SJSA1 (cell line): Measurements from ENCODE around the gene WNT8A. TPM values are rescaled to one million over a fixed set of nuclear protein-coding genes. Genes with fewer than 3 reads are reported as not detected.
A peak's percentile ranks its signal among the peaks of the same experiment; 100 is the strongest.

Experiments
- DNase-seq, 2 experiments: peaks; one replicate each; pipeline ENCODE4 v3.0.0-alpha.2; 2015 to 2020; ENCODE audit warnings: low spot score in 2 of 2, low read depth in 1 of 2
- H3K27ac ChIP-seq: fragments of 250-450 bp; sonication (Bioruptor Pico); 2 replicates; pipeline ENCODE4 v1.5.1; 2020; ENCODE audit warnings: mild to moderate bottlenecking, moderate library complexity
- H3K27me3 ChIP-seq: fragments of 250-450 bp; sonication (Bioruptor Pico); replicated peaks from 2 replicates; pipeline ENCODE4 v1.5.1; 2020; ENCODE audit warnings: mild to moderate bottlenecking, moderate library complexity
- H3K36me3 ChIP-seq: fragments of 250-450 bp; sonication (Bioruptor Pico); 2 replicates; pipeline ENCODE4 v1.5.1; 2020; ENCODE audit warnings: mild to moderate bottlenecking
- H3K4me1 ChIP-seq: fragments of 250-450 bp; sonication (Bioruptor Pico); replicated peaks from 2 replicates; pipeline ENCODE4 v1.6.1; 2021; ENCODE audit warnings: mild to moderate bottlenecking
- H3K4me3 ChIP-seq: fragments of 250-450 bp; sonication (Bioruptor Pico); 2 replicates; pipeline ENCODE4 v1.5.1; 2020; ENCODE audit warnings: mild to moderate bottlenecking
- H3K9me3 ChIP-seq: fragments of 250-450 bp; sonication (Bioruptor Pico); replicated peaks from 2 replicates; pipeline ENCODE4 v1.5.1; 2020; ENCODE audit warnings: mild to moderate bottlenecking
- total RNA-seq: library from RNA; depleted of rRNA; stranded (reverse); fragments of >200 nt; shearing (Covaris generic); gene quantifications from 2 replicates; pipeline ENCODE4 v1.2.3, GENCODE V29; 2014

Gene WNT8A
- total RNA-seq, 1 experiment from 2014 or later: not detected

- H3K36me3 ChIP-seq: peaks cover 3% of the 10 kb centered on the region; the same call in 1 of the 2 replicates
- no peak for DNase-seq
- H3K9me3 ChIP-seq: no peaks in the 10 kb centered on the region; the same call in 1 of the 2 replicates
- peaks cover 38% of the 10 kb centered on the region for H3K27me3 ChIP-seq
- no peaks in the 10 kb centered on the region for H3K4me1 ChIP-seq
- H3K27ac ChIP-seq: no peak overlapping the region
- no peak overlapping the region for H3K4me3 ChIP-seq
Measured at GRCh38 chr5:138096997-138097828, 13.4 kb downstream of the WNT8A start.

DNA sequence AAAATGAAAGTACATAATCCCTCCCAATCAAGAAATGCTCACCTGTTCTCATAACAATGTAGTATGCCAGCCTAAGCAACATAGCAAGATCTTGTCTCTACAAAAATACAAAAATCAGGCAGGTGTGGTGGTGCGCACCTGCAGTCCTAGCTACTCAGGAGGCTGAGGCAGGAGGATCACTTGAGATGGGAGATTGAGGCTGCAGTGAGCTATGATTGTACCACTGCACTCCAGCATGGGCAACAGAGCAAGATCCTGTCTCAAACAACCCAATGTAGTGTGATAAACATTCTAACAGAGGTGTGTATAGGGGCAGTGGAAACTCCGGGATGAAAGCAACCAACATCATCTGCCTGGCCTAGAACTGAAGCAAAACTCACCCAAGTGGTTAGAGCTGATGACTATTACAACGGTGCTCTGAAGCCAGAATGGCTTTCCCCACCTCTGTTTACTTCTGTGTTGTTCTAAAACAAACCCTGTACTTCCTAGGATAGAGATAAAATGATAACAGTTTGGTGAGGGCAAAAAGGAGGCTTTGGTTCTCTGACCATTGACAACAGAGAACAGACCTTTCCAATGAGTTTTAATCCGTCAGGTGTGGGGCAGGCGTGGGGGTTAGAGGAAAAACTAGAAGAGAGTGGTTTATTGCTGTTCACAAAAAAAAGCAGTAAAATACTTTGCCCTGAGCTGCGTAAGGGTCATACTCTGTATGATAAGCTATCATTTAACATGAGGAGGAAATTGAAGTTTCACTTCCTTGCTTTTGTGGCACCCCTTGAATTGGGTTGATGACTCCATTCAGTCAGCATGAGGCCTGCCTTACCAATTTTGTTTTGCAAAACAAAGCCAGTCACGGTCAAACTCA lies 18.9 kb downstream of the WNT8A start:
- H3K27me3 ChIP-seq: peaks cover 30% of the 10 kb centered on the region

DNA sequence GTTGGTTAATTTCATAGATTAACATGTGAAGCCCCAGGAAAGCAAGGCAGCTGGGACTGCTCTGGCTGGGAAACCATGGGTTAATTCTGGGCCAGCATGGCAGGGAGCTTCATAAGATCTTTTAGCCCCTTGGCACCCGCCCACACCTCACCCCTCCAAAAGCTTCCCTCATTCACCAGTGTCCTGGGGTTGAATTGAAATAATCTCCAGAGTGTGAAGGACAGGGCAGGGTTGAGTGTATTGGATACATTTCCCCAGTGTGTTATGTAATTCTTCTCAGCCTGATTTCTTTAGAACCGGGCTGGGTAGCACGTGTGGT lies 19.4 kb downstream of the WNT8A start:
- no peak for DNase-seq
- Histone ChIP-seq H3K9me3 (no peaks in the 10 kb centered on the region), H3K27ac (no peak overlapping the region)

More for the DNA sequence above, 18.9 kb downstream of the WNT8A start:
- H3K36me3 ChIP-seq: peaks cover 3% of the 10 kb centered on the region; the same call in 1 of the 2 replicates
- no peak overlapping the region for H3K27ac ChIP-seq
- H3K4me1 ChIP-seq: no peaks in the 10 kb centered on the region
- DNase-seq: no peak
- H3K9me3 ChIP-seq: no peaks in the 10 kb centered on the region
- H3K4me3 ChIP-seq: no peak overlapping the region

GRCh38 chr5:138105709-138106108 lies 21.9 kb downstream of the WNT8A start:
- peaks cover 4% of the 10 kb centered on the region for H3K4me1 ChIP-seq

More for the DNA sequence above, 19.4 kb downstream of the WNT8A start:
- Histone ChIP-seq H3K27me3 (peaks cover 27% of the 10 kb centered on the region), H3K4me1 (no peaks in the 10 kb centered on the region), H3K36me3 (peaks cover 3% of the 10 kb centered on the region; the same call in 1 of the 2 replicates), H3K4me3 (no peak overlapping the region)

DNA sequence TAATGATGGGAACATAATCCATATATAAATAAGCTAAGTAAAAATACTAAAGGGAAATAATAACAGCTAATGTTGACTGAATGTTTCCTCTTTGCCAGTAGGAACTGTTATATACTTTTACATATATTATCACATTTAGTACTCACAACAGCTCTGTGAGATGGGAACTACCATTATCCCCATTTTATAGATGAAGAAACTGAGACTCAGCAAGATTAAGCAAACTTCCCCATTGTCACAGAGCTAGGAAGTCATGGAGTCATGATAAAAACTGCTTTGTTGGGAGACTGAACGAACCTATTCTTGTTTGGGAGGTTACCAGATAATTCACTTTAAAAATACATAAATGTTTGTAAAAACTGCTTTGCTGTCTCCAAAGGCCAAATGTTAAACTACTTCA lies 23.4 kb downstream of the WNT8A start:
- H3K9me3 ChIP-seq: no peaks in the 10 kb centered on the region
- DNase-seq: no peak
- peaks cover 19% of the 10 kb centered on the region for H3K4me1 ChIP-seq
- H3K27me3 ChIP-seq: peaks cover 18% of the 10 kb centered on the region
- no peak overlapping the region for H3K4me3 ChIP-seq
- H3K27ac ChIP-seq: no peak overlapping the region
- no peaks in the 10 kb centered on the region for H3K36me3 ChIP-seq

More at GRCh38 chr5:138105709-138106108, 21.9 kb downstream of the WNT8A start:
- no peak for DNase-seq
- H3K27ac ChIP-seq: no peak overlapping the region
- no peaks in the 10 kb centered on the region for H3K9me3 ChIP-seq
- H3K36me3 ChIP-seq: peaks cover 3% of the 10 kb centered on the region; the same call in 1 of the 2 replicates
- H3K27me3 ChIP-seq: peaks cover 27% of the 10 kb centered on the region
- H3K4me3 ChIP-seq: no peak overlapping the region

- no peak for DNase-seq
- no peaks in the 10 kb centered on the region for H3K36me3 ChIP-seq
- no peaks in the 10 kb centered on the region for H3K27me3 ChIP-seq
- H3K4me3 ChIP-seq: no peak overlapping the region
- no peaks in the 10 kb centered on the region for H3K9me3 ChIP-seq
- H3K27ac ChIP-seq: no peak overlapping the region
- H3K4me1 ChIP-seq: peaks cover 28% of the 10 kb centered on the region
Measured at GRCh38 chr5:138109463-138110265, 25.8 kb downstream of the WNT8A start.

DNA sequence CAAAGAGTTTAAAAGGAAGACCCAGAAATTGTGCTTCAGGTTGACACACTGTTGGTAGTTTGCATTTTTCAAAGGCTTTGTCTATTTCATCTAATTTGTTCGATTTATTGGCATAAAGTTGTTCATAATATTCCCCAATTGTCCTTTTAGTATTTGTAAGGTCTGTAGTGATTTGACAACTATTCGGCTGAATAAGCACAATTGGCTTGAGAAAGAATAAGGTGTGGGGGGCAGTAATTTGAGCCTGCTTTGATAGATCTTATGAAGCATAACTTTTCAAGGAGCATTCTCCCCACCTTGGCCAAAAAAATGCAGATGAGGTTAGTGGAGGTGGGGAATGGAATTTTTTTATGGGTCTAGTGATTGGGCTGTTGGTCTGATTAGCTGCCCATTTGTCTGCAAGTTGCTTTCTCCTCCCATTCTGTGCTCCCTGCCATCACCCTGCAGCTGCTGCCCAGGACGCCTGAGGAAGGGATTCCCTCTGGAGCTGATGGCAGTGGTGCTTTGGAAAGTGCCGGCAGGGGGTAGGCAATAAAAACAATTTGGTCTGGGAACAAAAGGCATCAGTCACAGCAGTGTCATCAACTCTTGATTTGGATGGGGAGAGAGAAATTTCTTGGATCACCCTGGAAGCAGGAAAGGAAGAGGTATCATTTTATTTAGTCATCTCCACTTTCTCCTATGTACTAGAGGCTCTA lies 26.6 kb downstream of the WNT8A start:
- Histone ChIP-seq H3K27ac (no peak overlapping the region), H3K36me3 (no peaks in the 10 kb centered on the region), H3K4me3 (no peak overlapping the region), H3K27me3 (no peaks in the 10 kb centered on the region), H3K9me3 (no peaks in the 10 kb centered on the region), H3K4me1 (peaks cover 28% of the 10 kb centered on the region)
- DNase-seq: peak in 1 of 2 experiments; percentile 22

DNA sequence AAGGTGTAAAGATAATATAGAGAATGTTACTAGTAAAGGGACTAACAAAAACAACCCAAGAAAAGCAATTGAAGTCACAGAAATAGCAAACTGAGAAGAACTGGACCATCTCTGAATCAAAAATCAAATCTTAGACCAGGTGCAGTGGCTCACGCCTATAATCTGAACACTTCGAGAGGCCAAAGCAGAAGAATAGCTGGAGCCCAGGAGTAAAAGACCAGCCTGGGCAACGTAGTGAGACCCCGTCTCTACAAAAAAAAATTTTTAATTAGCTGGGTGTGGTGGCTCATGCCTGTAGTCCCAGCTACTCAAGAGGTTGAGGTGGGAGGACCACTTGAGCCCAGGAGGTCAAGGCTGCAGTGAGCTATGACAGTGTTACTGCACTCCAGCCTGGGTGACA lies 27.3 kb downstream of the WNT8A start:
- DNase-seq: no peak
- Histone ChIP-seq H3K4me1 (peaks cover 28% of the 10 kb centered on the region), H3K27me3 (no peaks in the 10 kb centered on the region; the same call in 1 of the 2 replicates), H3K36me3 (no peaks in the 10 kb centered on the region), H3K9me3 (no peaks in the 10 kb centered on the region), H3K4me3 (no peak overlapping the region), H3K27ac (no peak overlapping the region)

GRCh38 chr5:138111937-138112336 lies 28.1 kb downstream of the WNT8A start:
- Histone ChIP-seq H3K27me3 (no peaks in the 10 kb centered on the region; the same call in 1 of the 2 replicates), H3K27ac (no peak overlapping the region), H3K4me1 (peaks cover 28% of the 10 kb centered on the region), H3K9me3 (no peaks in the 10 kb centered on the region), H3K4me3 (no peak overlapping the region), H3K36me3 (no peaks in the 10 kb centered on the region)
- peak in 1 of 2 experiments; percentile 56 for DNase-seq

DNA sequence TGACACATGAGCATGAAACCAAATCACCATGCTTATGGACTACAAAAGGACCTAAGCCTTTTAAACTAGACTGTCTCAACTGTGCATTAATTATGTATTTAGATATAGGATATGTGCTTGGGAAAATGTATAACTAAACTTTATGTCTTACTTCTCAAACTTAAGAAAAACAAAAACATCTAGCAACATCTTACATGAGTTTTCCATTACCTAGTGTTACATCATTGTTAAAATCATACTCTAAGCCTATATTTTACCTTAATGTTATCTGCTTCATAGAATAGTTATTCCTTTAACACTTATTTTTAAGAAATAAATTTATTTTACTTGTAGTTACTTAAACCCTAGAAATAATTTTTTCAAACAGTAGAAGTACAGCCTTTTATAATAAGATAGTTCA lies 31.4 kb downstream of the WNT8A start:
- Histone ChIP-seq H3K4me1 (peaks cover 28% of the 10 kb centered on the region), H3K9me3 (no peaks in the 10 kb centered on the region), H3K36me3 (no peaks in the 10 kb centered on the region), H3K27ac (no peak overlapping the region), H3K4me3 (no peak overlapping the region), H3K27me3 (no peaks in the 10 kb centered on the region; the same call in 1 of the 2 replicates)
- no peak for DNase-seq

- Histone ChIP-seq H3K27me3 (peaks cover 8% of the 10 kb centered on the region), H3K4me3 (no peak overlapping the region)
- DNase-seq: no peak
Measured at GRCh38 chr5:138128334-138128733, 44.5 kb downstream of the WNT8A start.

GRCh38 chr5:138129347-138129746 lies 45.5 kb downstream of the WNT8A start:
- H3K4me1 ChIP-seq: no peaks in the 10 kb centered on the region
- H3K4me3 ChIP-seq: no peak overlapping the region
- H3K36me3 ChIP-seq: no peaks in the 10 kb centered on the region
- H3K27ac ChIP-seq: no peak overlapping the region
- H3K27me3 ChIP-seq: peaks cover 5% of the 10 kb centered on the region
- no peak for DNase-seq
- H3K9me3 ChIP-seq: no peaks in the 10 kb centered on the region

More at GRCh38 chr5:138128334-138128733, 44.5 kb downstream of the WNT8A start:
- H3K9me3 ChIP-seq: no peaks in the 10 kb centered on the region
- H3K4me1 ChIP-seq: no peaks in the 10 kb centered on the region
- no peaks in the 10 kb centered on the region for H3K36me3 ChIP-seq
- H3K27ac ChIP-seq: no peak overlapping the region

DNA sequence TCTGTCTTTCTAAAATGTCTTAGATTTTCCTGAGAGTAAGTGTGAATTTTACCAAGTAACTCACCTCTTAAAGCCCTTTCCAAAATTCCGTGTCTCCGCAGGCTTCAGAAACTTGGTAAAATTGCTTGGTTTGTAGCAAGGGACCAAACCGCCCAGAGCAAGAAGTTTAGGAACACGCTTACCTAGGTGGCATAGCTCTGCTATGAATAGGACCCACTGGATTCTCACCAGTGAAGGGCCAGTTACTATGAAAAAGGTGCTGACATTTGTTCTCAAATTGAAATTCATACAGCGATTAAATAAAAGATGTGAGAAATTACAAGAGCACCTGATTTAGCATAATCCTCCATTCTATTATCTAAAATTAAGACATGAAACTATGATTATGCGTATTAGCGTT lies 48.7 kb downstream of the WNT8A start:
- Histone ChIP-seq H3K9me3 (no peaks in the 10 kb centered on the region), H3K27ac (no peak overlapping the region), H3K36me3 (no peaks in the 10 kb centered on the region), H3K27me3 (no peaks in the 10 kb centered on the region; the same call in 1 of the 2 replicates), H3K4me3 (no peak overlapping the region), H3K4me1 (no peaks in the 10 kb centered on the region)
- no peak for DNase-seq
